H9 (cell line): ENCODE results near the gene RASSF3. TPM values are rescaled to one million over a fixed set of nuclear protein-coding genes. Genes with fewer than 3 reads are reported as not detected.

ENCODE experiments used
- DNase-seq: peaks from one replicate; pipeline ENCODE4 v3.0.0-alpha.2; 2017
- H2AFZ ChIP-seq: one replicate; pipeline ENCODE4 v1.6.1; 2013; ENCODE audit warnings: mild to moderate bottlenecking, low read length, control low read depth, moderate library complexity
- H2AK5ac ChIP-seq: 2 replicates; pipeline ENCODE4 v1.6.1; 2013; ENCODE audit warnings: low read length, control low read depth, mixed read lengths; ENCODE audit not compliant: insufficient read length
- H2BK120ac ChIP-seq: one replicate; pipeline ENCODE4 v1.6.1; 2013; ENCODE audit warnings: low read depth, mild to moderate bottlenecking, low read length, control low read depth, inconsistent platforms; ENCODE audit not compliant: poor library complexity, severe bottlenecking
- H2BK12ac ChIP-seq: 2 replicates; pipeline ENCODE4 v1.6.1; 2013; ENCODE audit warnings: low read length, control low read depth, mixed read lengths, low read depth; ENCODE audit not compliant: insufficient read length
- H2BK15ac ChIP-seq: 2 replicates; pipeline ENCODE4 v1.6.1; 2013; ENCODE audit warnings: low read depth, low read length, control low read depth
- H2BK20ac ChIP-seq: one replicate; pipeline ENCODE4 v1.6.1; 2013; ENCODE audit warnings: low read depth, mild to moderate bottlenecking, low read length, control low read depth, inconsistent platforms; ENCODE audit not compliant: poor library complexity, severe bottlenecking
- H2BK5ac ChIP-seq: 2 replicates; pipeline ENCODE4 v1.6.1; 2013; ENCODE audit warnings: low read length, control low read depth, mixed read lengths; ENCODE audit not compliant: insufficient read length
- H3K14ac ChIP-seq: 2 replicates; pipeline ENCODE4 v1.6.1; 2013; ENCODE audit warnings: low read length, control low read depth; ENCODE audit not compliant: insufficient read depth
- H3K18ac ChIP-seq: 2 replicates; pipeline ENCODE4 v1.6.1; 2013; ENCODE audit warnings: low read depth, mild to moderate bottlenecking, mixed read lengths, low read length, control low read depth; ENCODE audit not compliant: insufficient read length
- H3K23ac ChIP-seq: 2 replicates; pipeline ENCODE4 v1.6.1; 2013; ENCODE audit warnings: low read length, control low read depth, mixed read lengths, low read depth; ENCODE audit not compliant: insufficient read length
- H3K23me2 ChIP-seq: 2 replicates; pipeline ENCODE4 v1.6.1; 2013; ENCODE audit warnings: low read depth, mild to moderate bottlenecking, mixed read lengths, low read length, control low read depth; ENCODE audit not compliant: insufficient read length, poor library complexity, severe bottlenecking
- H3K27ac ChIP-seq: 2 replicates; pipeline ENCODE4 v1.5.1; 2013; ENCODE audit warnings: low read length, control low read depth, mixed read lengths, low read depth; ENCODE audit not compliant: insufficient read length
- H3K27me3 ChIP-seq: 2 replicates; pipeline ENCODE4 v1.6.1; 2013; ENCODE audit warnings: low read length, control low read depth, inconsistent platforms; ENCODE audit not compliant: insufficient read depth
- H3K4ac ChIP-seq: 2 replicates; pipeline ENCODE4 v1.6.1; 2013; ENCODE audit warnings: low read depth, mild to moderate bottlenecking, control low read depth, inconsistent platforms, low read length, moderate library complexity
- H3K4me1 ChIP-seq: 2 replicates; pipeline ENCODE4 v1.6.1; 2013; ENCODE audit warnings: low read length, control low read depth, inconsistent platforms; ENCODE audit not compliant: insufficient read depth
- H3K4me2 ChIP-seq: 2 replicates; pipeline ENCODE4 v1.6.1; 2013; ENCODE audit warnings: low read length, control low read depth, mixed read lengths; ENCODE audit not compliant: insufficient read length, insufficient read depth
- H3K56ac ChIP-seq: 2 replicates; pipeline ENCODE4 v1.6.1; 2013; ENCODE audit warnings: low read depth, mild to moderate bottlenecking, mixed read lengths, low read length, control low read depth; ENCODE audit not compliant: insufficient read length
- H3K79me1 ChIP-seq: 2 replicates; pipeline ENCODE4 v1.6.1; 2013; ENCODE audit warnings: low read depth, mild to moderate bottlenecking, moderate library complexity, low read length, control low read depth, inconsistent platforms; ENCODE audit not compliant: insufficient read depth, poor library complexity, severe bottlenecking
- H3K79me2 ChIP-seq: 2 replicates; pipeline ENCODE4 v1.6.1; 2013; ENCODE audit warnings: low read length, control low read depth, inconsistent platforms; ENCODE audit not compliant: insufficient read depth
- H3K9ac ChIP-seq: 2 replicates; pipeline ENCODE4 v1.6.1; 2013; ENCODE audit warnings: low read length, control low read depth, mixed read lengths; ENCODE audit not compliant: insufficient read length; ENCODE audit errors: extremely low read depth
- H3K9me3 ChIP-seq: one replicate; pipeline ENCODE4 v1.6.1; 2013; ENCODE audit warnings: low read depth, low read length, inconsistent platforms; ENCODE audit not compliant: control insufficient read depth
- H3T11ph ChIP-seq: one replicate; pipeline ENCODE4 v1.6.1; 2013; ENCODE audit warnings: mild to moderate bottlenecking, low read length, control low read depth, inconsistent platforms
- H4K20me1 ChIP-seq: one replicate; pipeline ENCODE4 v1.6.1; 2013; ENCODE audit not compliant: control insufficient read depth, insufficient read length, insufficient read depth
- H4K5ac ChIP-seq: 2 replicates; pipeline ENCODE4 v1.6.1; 2013; ENCODE audit warnings: low read depth, mild to moderate bottlenecking, mixed read lengths, low read length, control low read depth; ENCODE audit not compliant: insufficient read length
- H4K8ac ChIP-seq: replicated peaks from 2 replicates; pipeline ENCODE4 v1.6.1; 2013; ENCODE audit warnings: low read length, control low read depth, mixed read lengths, low read depth; ENCODE audit not compliant: insufficient read length
- H4K91ac ChIP-seq: 2 replicates; pipeline ENCODE4 v1.6.1; 2013; ENCODE audit warnings: low read depth, mild to moderate bottlenecking, moderate library complexity, mixed read lengths, low read length, control low read depth; ENCODE audit not compliant: insufficient read length
- H3K27ac Mint-ChIP-seq, 3 experiments: 2 replicates in 2 of 3; 3 replicates in 1 of 3; pipeline ENCODE4 v1.8.0; 2020 to 2021; ENCODE audit warnings: mixed read lengths in 3 of 3, mild to moderate bottlenecking in 1 of 3, moderate library complexity in 1 of 3
- H3K27me3 Mint-ChIP-seq: 2 replicates; pipeline ENCODE4 v1.8.0; 2021; ENCODE audit warnings: low read depth, mild to moderate bottlenecking, moderate library complexity, mixed read lengths
- H3K36me3 Mint-ChIP-seq, 3 experiments: 2 replicates in 2 of 3; 3 replicates in 1 of 3; pipeline ENCODE4 v1.8.0; 2020 to 2021; ENCODE audit warnings: low read depth in 3 of 3, mixed read lengths in 3 of 3; ENCODE audit not compliant: insufficient read depth in 1 of 3
- H3K4me1 Mint-ChIP-seq, 2 experiments: 2 replicates each; pipeline ENCODE4 v1.8.0; 2020; ENCODE audit warnings: mixed read lengths in 2 of 2
- H3K4me3 Mint-ChIP-seq, 2 experiments: 2 replicates in 1 of 2; 3 replicates in 1 of 2; pipeline ENCODE4 v1.8.0; 2020 to 2021; ENCODE audit warnings: mild to moderate bottlenecking in 2 of 2, mixed read lengths in 2 of 2, moderate library complexity in 1 of 2
- H3K9me3 Mint-ChIP-seq, 2 experiments: 2 replicates in 1 of 2; 3 replicates in 1 of 2; pipeline ENCODE4 v1.8.0; 2020; ENCODE audit warnings: mild to moderate bottlenecking in 2 of 2, mixed read lengths in 2 of 2, moderate library complexity in 1 of 2
- CTCF ChIP-seq: fragments of 200-600 bp; sonication (generic); conservative IDR thresholded peaks from 3 replicates; pipeline ENCODE4 v1.8.0; 2021; ENCODE audit warnings: antibody characterized with exemption, mild to moderate bottlenecking
- WGBS: extraction: QIAGEN DNeasy Blood & Tissue Kit; methylation state at CpG from one replicate; pipeline ENCODE4 v1.1.7; 2013; ENCODE audit warnings: missing lambda C conversion rate, low lambda C conversion rate, mixed read lengths; ENCODE audit not compliant: insufficient read length; ENCODE audit errors: extremely low coverage; 5-methylcytosine and 5-hydroxymethylcytosine counted together
- total RNA-seq: library from RNA; stranded (reverse); gene quantifications from 2 replicates; pipeline ENCODE4 v1.2.1, GENCODE V29; 2021

The RASSF3 gene
- total RNA-seq, 1 experiment from 2014 or later: 45.1 TPM

GRCh38 chr12:64578566-64578965, 31.7 kb upstream of the RASSF3 start:
- Histone ChIP-seq H4K20me1 (no peaks in the 10 kb centered on the region), H3K23me2 (no peaks in the 10 kb centered on the region), H3K27ac (no peak overlapping the region), H3K23ac (no peak overlapping the region), H4K8ac (no peak overlapping the region), H3K27me3 (no peaks in the 10 kb centered on the region), H3K18ac (no peak overlapping the region), H2BK20ac (no peak overlapping the region), H3K9ac (no peak overlapping the region), H2BK12ac (no peak overlapping the region), H4K5ac (no peak overlapping the region), H3K4me1 (peaks cover 4% of the 10 kb centered on the region; the same call in 1 of the 2 replicates), H3K14ac (no peak overlapping the region), H2BK120ac (no peak overlapping the region), H4K91ac (no peak overlapping the region), H3K79me2 (no peaks in the 10 kb centered on the region), H2BK15ac (no peak overlapping the region), H2AFZ (no peak overlapping the region), H3K4ac (no peak overlapping the region), H3K9me3 (peaks cover 7% of the 10 kb centered on the region), H3T11ph (no peak overlapping the region), H2BK5ac (no peak overlapping the region), H3K4me2 (no peak overlapping the region), H2AK5ac (no peak overlapping the region), H3K56ac (no peak overlapping the region), H3K79me1 (no peaks in the 10 kb centered on the region)
- Mint-ChIP-seq H3K4me1 (peaks cover 9 to 14% of the 10 kb centered on the region in 2 experiments), H3K9me3 (peaks cover 13 to 15% of the 10 kb centered on the region in 2 experiments), H3K27ac (0 out of 7 replicates have a peak overlapping the region, but pooled peaks of 1 of the 3 experiments have one; percentile 82), H3K36me3 (peaks cover 0 to 5% (median 3%) of the 10 kb centered on the region in 3 experiments; a peak in 2 of 7 replicates), H3K4me3 (no peak overlapping the region), H3K27me3 (peaks cover 9% of the 10 kb centered on the region)
- no peak for DNase-seq
- no CpG with 5 or more reads among the region's 4 CpGs for WGBS
- TF ChIP-seq CTCF: no peak
